SH-SY5Y (cell line): ENCODE results near the gene ZNF22.

Experiments used
- GATA2 ChIP-seq: IDR thresholded peaks from 2 replicates; pipeline ENCODE4 v1.6.1; 2011; ENCODE audit warnings: mild to moderate bottlenecking, low read depth, low read length
- GATA3 ChIP-seq: IDR thresholded peaks from 2 replicates; pipeline ENCODE4 v1.6.1; 2011; ENCODE audit warnings: low read depth, mild to moderate bottlenecking, low read length, moderate library complexity

The ZNF22 gene

GRCh38 chr10:44998146-44998631 is 2.5 kb upstream of the ZNF22 start:
- no peak for TF ChIP-seq GATA3

DNA sequence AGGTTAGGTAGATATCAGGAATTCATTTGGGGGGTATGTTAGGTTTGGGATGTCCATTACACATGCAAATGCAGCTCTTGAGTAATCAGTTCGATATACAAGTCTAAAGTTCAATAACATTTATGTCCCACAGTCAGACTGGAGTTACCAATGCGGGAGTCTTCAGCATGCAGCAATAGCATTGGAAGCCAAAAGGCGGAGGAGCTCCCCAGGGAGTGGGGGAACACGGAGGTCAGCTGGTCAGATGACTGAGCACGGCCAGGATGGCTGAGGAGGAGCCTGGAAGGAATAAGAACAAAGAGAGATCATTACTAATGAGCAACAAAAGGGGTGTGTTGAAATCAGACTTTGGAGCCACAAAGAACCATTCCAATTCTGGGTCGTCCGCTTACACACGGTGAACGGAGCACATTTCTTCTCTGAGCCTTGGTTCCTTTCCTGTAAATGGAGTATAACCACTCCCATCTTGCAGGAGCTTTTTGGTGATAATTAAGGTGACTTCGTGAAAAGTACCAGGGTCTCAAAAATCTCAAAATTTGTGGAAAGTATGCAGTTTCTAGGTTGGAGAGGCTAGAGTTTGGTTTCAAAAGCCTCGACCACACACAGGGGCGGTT is 478 bp upstream of the ZNF22 start:
- TF ChIP-seq GATA2, result no peak
- no peak for TF ChIP-seq GATA3

DNA sequence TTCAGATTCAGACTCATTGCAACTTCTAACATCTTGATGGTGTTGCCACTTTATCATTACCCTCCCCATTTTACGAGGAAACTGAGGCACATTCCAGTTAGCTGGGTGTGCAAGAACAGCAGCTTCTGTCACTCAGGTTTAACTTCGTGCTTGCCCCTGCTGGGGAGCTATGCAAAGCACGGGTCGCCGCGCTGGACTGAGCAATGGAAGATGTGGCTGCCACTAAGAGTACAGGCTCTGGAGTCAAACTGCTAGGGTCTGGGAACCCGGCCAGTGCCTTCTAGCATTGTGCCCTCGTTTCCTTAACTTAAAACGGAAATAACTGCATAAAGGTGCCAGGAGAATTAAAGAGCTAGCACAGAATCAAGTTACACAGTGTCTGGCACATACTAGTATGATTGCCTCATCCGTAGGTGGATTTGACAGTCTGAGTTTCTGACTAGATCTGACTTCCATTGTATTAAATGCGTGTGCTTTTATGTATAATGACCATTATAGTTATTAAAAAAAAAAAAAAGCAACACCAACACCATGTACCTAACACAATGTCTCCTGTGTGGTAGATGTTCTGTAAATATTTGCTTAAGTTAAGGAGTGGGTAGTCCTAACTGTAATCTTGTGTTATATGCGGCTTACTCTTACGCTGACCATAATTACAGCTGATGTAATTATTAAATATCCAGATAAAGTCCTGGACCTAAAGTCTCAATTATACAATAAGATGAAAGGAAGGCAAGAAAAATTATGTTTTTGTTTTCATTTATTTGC is 842 bp downstream of the ZNF22 start:
- TF ChIP-seq GATA2 (no peak), GATA3 (no peak)

- TF ChIP-seq GATA3 (no peak), GATA2 (no peak)
Observed at GRCh38 chr10:45003432-45004000, 2.8 kb downstream of the ZNF22 start.

DNA sequence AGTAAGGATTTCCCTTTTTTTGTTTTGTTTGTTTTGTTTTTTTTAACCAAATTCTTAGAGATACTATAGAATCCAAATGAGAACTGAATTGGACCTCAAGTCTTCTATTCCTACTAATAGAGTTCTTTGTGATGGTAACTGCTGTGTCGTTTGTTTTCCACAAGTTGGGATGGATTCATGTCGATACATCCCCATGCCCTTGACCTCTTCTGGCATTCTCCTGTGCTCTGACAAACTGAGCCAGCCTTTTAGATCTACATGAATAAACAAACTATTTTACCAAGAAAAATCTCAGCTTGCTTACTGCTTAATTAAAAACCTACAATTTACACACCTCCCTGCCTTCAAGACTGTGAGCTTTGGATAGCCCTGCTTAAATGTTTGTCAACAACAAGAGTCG is 3.9 kb downstream of the ZNF22 start:
- TF ChIP-seq GATA3, result no peak
- TF ChIP-seq GATA2, result no peak

- TF ChIP-seq GATA3, result no peak
- no peak for TF ChIP-seq GATA2
Observed at GRCh38 chr10:45005284-45005683, 4.6 kb downstream of the ZNF22 start.

DNA sequence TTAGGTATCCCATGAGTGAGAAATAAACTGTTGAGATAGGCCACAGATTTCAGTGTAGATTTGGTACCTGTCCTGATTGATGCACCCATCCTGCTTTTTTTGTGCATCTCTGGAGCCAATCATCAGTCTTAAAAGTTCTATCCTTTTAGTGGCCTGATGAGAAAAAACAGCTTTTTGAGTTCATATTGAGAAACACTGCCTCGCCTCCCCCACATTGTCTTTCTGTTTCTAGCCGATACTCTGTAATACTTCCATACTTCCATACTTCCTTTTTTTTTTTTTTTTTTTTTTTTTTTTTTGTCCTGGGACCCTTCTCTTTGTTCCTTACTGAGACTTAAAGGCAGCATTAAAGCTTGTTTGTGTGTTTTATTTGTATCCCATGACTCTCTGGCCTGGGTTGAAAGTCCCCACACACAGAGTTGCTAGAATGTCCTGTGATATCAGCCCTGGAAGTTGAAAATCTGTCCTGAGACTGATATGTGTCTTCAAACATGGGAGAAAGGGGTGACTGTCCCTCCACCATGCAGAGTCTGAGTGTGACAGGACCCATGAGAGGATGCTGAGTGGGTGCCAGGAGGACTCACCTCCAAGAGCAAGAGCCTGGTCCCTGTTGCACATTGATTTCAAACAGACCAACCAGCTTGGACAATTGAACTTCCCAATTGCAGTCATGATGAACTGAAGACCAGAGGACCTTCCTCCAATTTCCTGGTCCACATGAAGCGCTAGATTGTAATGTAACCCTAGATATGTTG is 5.7 kb downstream of the ZNF22 start:
- no peak for TF ChIP-seq GATA2
- no peak for TF ChIP-seq GATA3

DNA sequence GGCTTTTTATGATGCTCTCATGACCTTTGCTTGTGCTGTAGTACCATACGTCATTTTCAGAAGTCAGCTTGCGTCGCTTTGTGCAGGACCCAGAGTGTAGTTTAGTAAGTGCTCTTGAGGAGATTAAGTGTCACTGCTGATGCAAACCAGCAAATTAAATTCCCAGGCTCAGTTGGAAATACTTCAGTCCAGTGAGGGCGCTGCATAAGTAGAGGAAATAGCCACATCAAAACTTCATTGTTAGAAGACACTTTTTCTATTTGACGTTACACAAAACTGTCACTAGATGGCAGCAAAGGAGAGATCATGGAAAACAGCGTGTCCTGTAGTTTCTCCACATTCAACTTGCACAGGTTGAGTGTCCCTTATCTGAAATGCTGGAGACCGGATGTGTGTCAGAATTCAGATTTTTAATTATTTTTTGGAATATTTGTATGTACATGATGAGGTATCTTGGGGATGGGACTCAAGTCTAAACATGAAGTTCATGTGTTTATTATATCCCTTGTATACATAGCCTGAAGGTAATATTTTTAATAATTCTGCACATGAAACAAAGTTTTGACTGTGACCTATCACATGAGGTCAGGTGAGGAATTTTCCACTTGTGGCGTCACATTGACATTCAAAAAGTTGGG is 7.9 kb downstream of the ZNF22 start:
- no peak for TF ChIP-seq GATA3
- no peak for TF ChIP-seq GATA2

GRCh38 chr10:45015590-45015989 is 14.9 kb downstream of the ZNF22 start:
- TF ChIP-seq GATA3, result no peak
- TF ChIP-seq GATA2, result no peak

GRCh38 chr10:45023426-45023825 is 22.7 kb downstream of the ZNF22 start:
- no peak for TF ChIP-seq GATA3
- no peak for TF ChIP-seq GATA2

DNA sequence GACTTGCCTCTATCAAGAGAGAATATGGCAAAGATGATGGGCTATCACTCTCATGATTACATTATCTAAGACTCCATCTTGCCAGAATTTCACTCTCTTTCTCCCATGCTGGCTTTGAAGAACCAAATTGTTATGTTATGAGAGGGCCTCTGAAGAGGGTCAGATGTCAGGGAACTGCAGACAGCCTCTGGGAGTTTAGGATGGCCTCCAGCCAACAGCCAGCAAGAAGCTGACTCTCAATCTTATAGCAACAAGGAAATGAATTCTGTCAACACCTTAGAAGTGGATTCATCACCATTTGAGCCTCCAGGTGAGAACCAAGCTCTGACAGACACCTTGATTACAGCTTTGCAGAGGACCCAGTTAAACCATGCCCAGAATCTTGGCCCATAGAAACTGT is 33.6 kb downstream of the ZNF22 start:
- TF ChIP-seq GATA3 (no peak), GATA2 (no peak)

DNA sequence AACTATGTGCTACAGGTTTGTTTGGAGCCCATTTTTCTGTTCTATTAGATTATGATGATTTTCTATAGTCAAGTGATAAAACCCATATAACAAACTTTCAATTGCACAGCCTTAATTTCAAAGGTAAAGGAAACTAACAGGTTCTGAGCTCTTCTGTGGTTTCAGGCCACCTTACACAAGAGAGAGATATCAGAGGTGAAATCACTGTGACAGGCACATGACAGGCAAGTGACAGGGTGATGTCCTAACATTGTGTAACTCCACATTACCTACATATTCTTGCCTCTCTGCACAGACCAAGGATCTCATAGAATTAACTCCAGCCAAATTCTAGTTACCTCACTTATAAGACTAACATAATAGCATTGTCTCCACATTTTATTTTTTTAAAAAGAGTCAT is 35.0 kb downstream of the ZNF22 start:
- TF ChIP-seq GATA3, result no peak
- TF ChIP-seq GATA2, result no peak

GRCh38 chr10:45040921-45041542 is 40.3 kb downstream of the ZNF22 start:
- TF ChIP-seq GATA2, result no peak

DNA sequence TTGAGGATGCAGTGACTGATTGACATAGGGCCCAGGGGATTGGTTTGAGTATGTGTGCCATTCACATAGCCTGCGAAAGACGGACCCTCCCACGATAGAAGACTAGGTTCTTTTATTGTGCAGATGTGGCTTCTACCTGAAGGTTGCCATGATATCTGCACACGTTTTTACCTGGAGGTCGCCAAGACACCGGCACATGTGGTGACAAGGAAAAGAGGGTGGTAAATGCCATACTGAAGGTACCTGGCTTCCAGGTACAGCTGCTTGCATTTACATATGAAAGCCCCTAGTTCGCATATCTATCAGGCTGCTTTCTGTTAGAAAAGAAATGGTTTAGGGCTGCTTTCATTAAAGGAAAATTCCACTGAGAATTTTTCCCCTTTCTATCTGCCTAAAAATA is 43.6 kb downstream of the ZNF22 start:
- no peak for TF ChIP-seq GATA3
- TF ChIP-seq GATA2, result no peak
